ENCODE results near the gene POLR1A. TPM values are rescaled to one million over a fixed set of nuclear protein-coding genes. Genes with fewer than 3 reads are reported as not detected.

POLR1A gene
- total and polyA plus RNA-seq, 2 of the 13 experiments (the other 11 are each of a cell fraction or from before 2014, with no cell fraction given) = 7.2 to 39.9 TPM

DNA sequence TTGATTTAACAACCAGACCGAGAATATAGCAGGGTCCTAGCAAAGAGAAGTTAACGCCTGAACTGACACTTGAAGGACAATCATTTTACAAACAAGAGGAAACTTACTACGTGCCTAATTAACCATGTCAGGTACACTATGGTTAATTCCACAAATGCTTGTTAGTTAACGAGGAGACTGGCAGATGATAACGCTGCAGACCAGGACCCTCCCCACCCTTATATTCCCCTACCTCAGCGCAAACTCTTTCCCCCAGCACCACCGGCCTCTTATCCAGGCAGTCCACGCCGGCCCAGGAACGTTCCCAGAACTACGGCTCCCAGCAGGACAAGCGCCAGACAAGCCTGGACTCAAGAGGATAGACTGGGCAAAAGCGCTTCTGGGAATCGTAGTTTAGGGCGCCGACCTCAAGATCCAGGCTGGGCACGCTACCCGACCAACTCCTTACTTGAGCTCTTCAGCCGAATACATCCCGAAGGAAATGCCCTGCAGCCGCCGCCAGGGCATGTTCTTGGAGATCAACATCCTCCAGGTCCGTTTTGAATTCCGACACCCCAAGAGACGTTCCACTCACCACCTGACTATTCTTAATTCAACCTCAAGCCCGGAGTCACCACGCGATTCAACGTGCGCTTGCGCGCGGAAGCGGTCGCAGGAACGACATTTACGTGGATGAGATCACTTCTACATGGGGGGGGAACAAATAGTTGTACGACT lies at the start of gene POLR1A (continued):
- TF ChIP-seq IRF1 (CRISPR knock-in tag; IDR thresholded peaks at IDR 0.05; ENCODE audit: low read depth) (no peak), ZNF354B (CRISPR knock-in tag; IDR thresholded peaks at IDR 0.05) (no peak), AKAP8 (CRISPR knock-in tag; IDR thresholded peaks at IDR 0.05) (no peak), NFRKB (IDR thresholded peaks at IDR 0.05) (no peak), TARDBP (CRISPR knock-in tag; IDR thresholded peaks at IDR 0.05) (no peak; the same call in 1 of the 2 replicates), ZNF468 (CRISPR knock-in tag; IDR thresholded peaks at IDR 0.05) (no peak), ARNT (IDR thresholded peaks at IDR 0.05) (no peak), ZSCAN12 (CRISPR knock-in tag; IDR thresholded peaks at IDR 0.05) (no peak), BCL6 (CRISPR knock-in tag; IDR thresholded peaks at IDR 0.05) (peak; percentile 5; the same call in 1 of the 2 replicates), MLX (CRISPR knock-in tag; IDR thresholded peaks at IDR 0.05) (no peak), ZHX1 (CRISPR knock-in tag; IDR thresholded peaks at IDR 0.05; ENCODE audit: low read depth) (no peak), ATF7-NPFF (CRISPR knock-in tag; IDR thresholded peaks at IDR 0.05; ENCODE audit: low read depth) (no peak), SOX6 (IDR thresholded peaks at IDR 0.05) (no peak), SOX6 (CRISPR knock-in tag; IDR thresholded peaks at IDR 0.05) (0 out of 2 replicates have a peak, but pooled peaks have one; percentile 28), PHF21A (CRISPR knock-in tag; IDR thresholded peaks at IDR 0.05) (no peak), ZNF496 (CRISPR knock-in tag; IDR thresholded peaks at IDR 0.05; ENCODE audit: insufficient replicate concordance) (no peak), ZNF7 (CRISPR knock-in tag; IDR thresholded peaks at IDR 0.05) (no peak), HDAC1 (CRISPR knock-in tag; IDR thresholded peaks at IDR 0.05) (peak; percentile 67)
- TF ChIP-seq, protein P1, sequence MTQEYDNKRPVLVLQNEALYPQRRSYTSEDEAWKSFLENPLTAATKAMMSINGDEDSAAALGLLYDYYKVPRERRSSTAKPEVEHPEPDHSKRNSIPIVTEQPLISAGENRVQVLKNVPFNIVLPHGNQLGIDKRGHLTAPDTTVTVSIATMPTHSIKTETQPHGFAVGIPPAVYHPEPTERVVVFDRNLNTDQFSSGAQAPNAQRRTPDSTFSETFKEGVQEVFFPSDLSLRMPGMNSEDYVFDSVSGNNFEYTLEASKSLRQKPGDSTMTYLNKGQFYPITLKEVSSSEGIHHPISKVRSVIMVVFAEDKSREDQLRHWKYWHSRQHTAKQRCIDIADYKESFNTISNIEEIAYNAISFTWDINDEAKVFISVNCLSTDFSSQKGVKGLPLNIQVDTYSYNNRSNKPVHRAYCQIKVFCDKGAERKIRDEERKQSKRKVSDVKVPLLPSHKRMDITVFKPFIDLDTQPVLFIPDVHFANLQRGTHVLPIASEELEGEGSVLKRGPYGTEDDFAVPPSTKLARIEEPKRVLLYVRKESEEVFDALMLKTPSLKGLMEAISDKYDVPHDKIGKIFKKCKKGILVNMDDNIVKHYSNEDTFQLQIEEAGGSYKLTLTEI (CRISPR knock-in tag; conservative IDR thresholded peaks at IDR 0.05) = no peak
- TF ChIP-seq, protein P2, sequence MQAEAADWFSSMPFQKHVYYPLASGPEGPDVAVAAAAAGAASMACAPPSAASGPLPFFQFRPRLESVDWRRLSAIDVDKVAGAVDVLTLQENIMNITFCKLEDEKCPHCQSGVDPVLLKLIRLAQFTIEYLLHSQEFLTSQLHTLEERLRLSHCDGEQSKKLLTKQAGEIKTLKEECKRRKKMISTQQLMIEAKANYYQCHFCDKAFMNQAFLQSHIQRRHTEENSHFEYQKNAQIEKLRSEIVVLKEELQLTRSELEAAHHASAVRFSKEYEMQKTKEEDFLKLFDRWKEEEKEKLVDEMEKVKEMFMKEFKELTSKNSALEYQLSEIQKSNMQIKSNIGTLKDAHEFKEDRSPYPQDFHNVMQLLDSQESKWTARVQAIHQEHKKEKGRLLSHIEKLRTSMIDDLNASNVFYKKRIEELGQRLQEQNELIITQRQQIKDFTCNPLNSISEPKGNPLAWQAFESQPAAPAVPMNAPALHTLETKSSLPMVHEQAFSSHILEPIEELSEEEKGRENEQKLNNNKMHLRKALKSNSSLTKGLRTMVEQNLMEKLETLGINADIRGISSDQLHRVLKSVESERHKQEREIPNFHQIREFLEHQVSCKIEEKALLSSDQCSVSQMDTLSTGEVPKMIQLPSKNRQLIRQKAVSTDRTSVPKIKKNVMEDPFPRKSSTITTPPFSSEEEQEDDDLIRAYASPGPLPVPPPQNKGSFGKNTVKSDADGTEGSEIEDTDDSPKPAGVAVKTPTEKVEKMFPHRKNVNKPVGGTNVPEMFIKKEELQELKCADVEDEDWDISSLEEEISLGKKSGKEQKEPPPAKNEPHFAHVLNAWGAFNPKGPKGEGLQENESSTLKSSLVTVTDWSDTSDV (CRISPR knock-in tag; IDR thresholded peaks at IDR 0.05) = no peak
